Liver (tissue), 9 donors: ENCODE measurements around the gene PGAP6. TPM values are rescaled to one million over a fixed set of nuclear protein-coding genes. Genes with fewer than 3 reads are reported as not detected.

ENCODE experiments used
- DNase-seq: peaks from one replicate; pipeline ENCODE4 v3.0.0-alpha.2; 2017; ENCODE audit warnings: low spot score
- H3K27ac ChIP-seq, 2 donors: one replicate each; pipeline ENCODE4 v1.7.0; 2013; ENCODE audit warnings: inconsistent platforms in 2 of 2, low read length in 2 of 2, control low read depth in 1 of 2, low read depth in 1 of 2, mild to moderate bottlenecking in 1 of 2
- H3K27me3 ChIP-seq, 4 donors: one replicate each; pipeline versions ENCODE4 v1.6.1 to v1.7.0; 2013; ENCODE audit warnings: low read length in 3 of 4, inconsistent platforms in 1 of 4, mild to moderate bottlenecking in 1 of 4, moderate library complexity in 1 of 4; ENCODE audit not compliant: control insufficient read depth in 4 of 4, insufficient read depth in 4 of 4
- H3K36me3 ChIP-seq, 4 donors: one replicate each; pipeline versions ENCODE4 v1.6.1 to v1.7.0; 2013; ENCODE audit warnings: low read length in 3 of 4, mild to moderate bottlenecking in 3 of 4, low read depth in 1 of 4, moderate library complexity in 1 of 4; ENCODE audit not compliant: control insufficient read depth in 4 of 4, insufficient read depth in 3 of 4
- H3K4me1 ChIP-seq, 4 donors: one replicate each; pipeline versions ENCODE4 v1.6.1 to v1.7.0; 2013; ENCODE audit warnings: low read length in 3 of 4, mild to moderate bottlenecking in 3 of 4, moderate library complexity in 1 of 4; ENCODE audit not compliant: control insufficient read depth in 4 of 4, insufficient read depth in 4 of 4
- H3K4me3 ChIP-seq, 3 donors: one replicate each; pipeline versions ENCODE4 v1.6.1 to v1.7.0; 2013; ENCODE audit warnings: low read length in 3 of 3, control low read depth in 1 of 3, low read depth in 1 of 3, mild to moderate bottlenecking in 1 of 3
- H3K9ac ChIP-seq, 2 donors: one replicate each; pipeline ENCODE4 v1.7.0; 2013; ENCODE audit warnings: low read length in 2 of 2, mild to moderate bottlenecking in 2 of 2, moderate library complexity in 2 of 2, control low read depth in 1 of 2, low read depth in 1 of 2
- H3K9me3 ChIP-seq, 4 donors: one replicate each; pipeline versions ENCODE4 v1.6.1 to v1.7.0; 2013; ENCODE audit warnings: low read length in 3 of 4; ENCODE audit not compliant: control insufficient read depth in 4 of 4
- EGR1 ChIP-seq, 2 donors: IDR thresholded peaks; 2 replicates each; pipeline ENCODE4 v1.6.1; 2016 to 2018; ENCODE audit warnings: antibody characterized with exemption in 2 of 2, low read depth in 2 of 2
- FOXA1 ChIP-seq: IDR thresholded peaks from 2 replicates; pipeline ENCODE4 v1.6.1; 2016; ENCODE audit warnings: antibody characterized with exemption
- FOXA2 ChIP-seq: IDR thresholded peaks from 2 replicates; pipeline ENCODE4 v1.6.1; 2016; ENCODE audit warnings: antibody characterized with exemption
- GABPA ChIP-seq, 2 donors: IDR thresholded peaks in 1 of 2; conservative IDR thresholded peaks in 1 of 2; 2 replicates each; pipeline ENCODE4 v1.6.1; 2016; ENCODE audit warnings: antibody characterized with exemption in 2 of 2, mild to moderate bottlenecking in 1 of 2, moderate library complexity in 1 of 2
- HNF4A ChIP-seq, 2 donors: conservative IDR thresholded peaks; 2 replicates each; pipeline ENCODE4 v1.6.1; 2016; ENCODE audit warnings: antibody characterized with exemption in 2 of 2, mild to moderate bottlenecking in 2 of 2
- JUND ChIP-seq, 2 donors: IDR thresholded peaks; 2 replicates each; pipeline ENCODE4 v1.6.1; 2016; ENCODE audit warnings: antibody characterized with exemption in 2 of 2
- NR2F2 ChIP-seq: IDR thresholded peaks from 2 replicates; pipeline ENCODE4 v1.6.1; 2016; ENCODE audit warnings: antibody characterized with exemption
- RXRA ChIP-seq, 2 donors: IDR thresholded peaks; 2 replicates each; pipeline ENCODE4 v1.6.1; 2017 to 2018; ENCODE audit warnings: antibody characterized with exemption in 2 of 2, mild to moderate bottlenecking in 1 of 2
- SP1 ChIP-seq: IDR thresholded peaks from 2 replicates; pipeline ENCODE4 v1.6.1; 2018; ENCODE audit warnings: antibody characterized with exemption, mild to moderate bottlenecking
- TAF1 ChIP-seq: conservative IDR thresholded peaks from 2 replicates; pipeline ENCODE4 v1.6.1; 2016; ENCODE audit warnings: antibody characterized with exemption, mild to moderate bottlenecking
- YY1 ChIP-seq: IDR thresholded peaks from 2 replicates; pipeline ENCODE4 v1.6.1; 2016; ENCODE audit warnings: antibody characterized with exemption, mild to moderate bottlenecking
- WGBS: extraction: QIAGEN DNeasy Blood & Tissue Kit; methylation state at CpG from one replicate; pipeline ENCODE4 v1.1.7; 2013; 5-methylcytosine and 5-hydroxymethylcytosine counted together
- polyA plus RNA-seq, 2 donors: library from polyadenylated mRNA; stranded (reverse) in 1 of 2; unstranded in 1 of 2; fragments of 200-250 nt in 1 of 2; fragments of >200 nt in 1 of 2; fragmentation: Nextera tagmentation in 1 of 2; extraction: Ambion mirVana in 1 of 2; gene quantifications; one replicate each; pipeline versions ENCODE4 v1.2.1 to v1.2.3, GENCODE V29; 2013 to 2015
- total RNA-seq, 2 donors: library from RNA; depleted of rRNA; stranded (reverse); fragments of >200 nt; gene quantifications; one replicate each; pipeline ENCODE4 v1.2.3, GENCODE V29; 2014
- TF ChIP-seq, protein P1 (sequence below): IDR thresholded peaks from 2 replicates; pipeline ENCODE4 v1.6.1; 2016; ENCODE audit warnings: antibody characterized with exemption, mild to moderate bottlenecking
- TF ChIP-seq, protein P2 (sequence below): IDR thresholded peaks from 2 replicates; pipeline ENCODE4 v1.6.1; 2016; ENCODE audit warnings: antibody characterized with exemption
- TF ChIP-seq, protein P3 (sequence below): IDR thresholded peaks from 2 replicates; pipeline ENCODE4 v1.6.1; 2016; ENCODE audit warnings: antibody characterized with exemption
- TF ChIP-seq, protein P4 (sequence below): fragments of 150-350 bp; IDR thresholded peaks from 2 replicates; pipeline ENCODE4 v1.5.1; 2017; ENCODE audit warnings: improper control_type of control experiment, low read depth, low read length; ENCODE audit not compliant: missing input control
- TF ChIP-seq, protein P5 (sequence below): IDR thresholded peaks from 2 replicates; pipeline ENCODE4 v1.6.1; 2016; ENCODE audit warnings: antibody characterized with exemption
- donor health status: healthy.
- donor health status: healthy.
- donor health status: healthy.
- donor health status: healthy.
- donor health status: healthy.

The PGAP6 gene
- total and polyA plus RNA-seq, 4 donors = 18.9 to 50.5 (median 38.0) TPM

DNA sequence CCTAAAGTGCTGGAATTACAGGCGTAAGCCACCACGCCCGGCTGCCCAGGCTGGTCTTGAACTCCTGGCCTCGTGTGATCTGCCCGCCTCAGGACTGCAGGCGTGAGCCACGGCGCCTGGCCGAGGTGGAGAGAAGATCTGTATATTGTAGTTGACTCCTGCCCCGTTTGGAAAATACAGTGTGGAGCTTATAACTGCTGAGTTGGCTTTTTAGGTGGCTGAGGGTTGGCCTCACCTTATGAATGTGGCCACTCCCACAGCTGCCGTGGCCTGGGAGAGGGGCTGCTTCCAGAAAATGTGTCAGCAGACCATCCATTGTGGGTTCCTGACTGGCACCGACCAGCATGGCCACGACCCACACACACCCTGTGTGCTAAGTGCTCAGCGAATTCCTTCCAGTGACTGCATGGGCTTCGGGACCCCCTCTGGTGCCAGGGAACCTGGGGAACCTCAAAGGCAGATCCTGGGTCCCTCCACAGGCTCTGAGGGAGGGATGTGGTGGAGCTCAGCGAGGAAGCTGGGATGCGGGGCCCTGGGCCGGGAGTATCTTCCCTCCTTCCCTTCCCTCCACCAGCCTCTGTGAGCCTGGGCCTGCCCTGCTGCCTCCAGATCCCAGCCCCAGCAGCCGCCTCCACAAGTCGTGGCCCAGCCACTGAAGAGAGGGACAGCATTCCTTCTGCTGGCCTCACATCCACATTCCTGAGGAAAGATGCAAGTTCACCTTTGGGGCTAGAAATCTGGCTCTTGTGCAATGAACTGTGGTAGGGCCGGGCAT, 32.8 kb upstream of the PGAP6 start (continued):
- TF ChIP-seq, protein P1, sequence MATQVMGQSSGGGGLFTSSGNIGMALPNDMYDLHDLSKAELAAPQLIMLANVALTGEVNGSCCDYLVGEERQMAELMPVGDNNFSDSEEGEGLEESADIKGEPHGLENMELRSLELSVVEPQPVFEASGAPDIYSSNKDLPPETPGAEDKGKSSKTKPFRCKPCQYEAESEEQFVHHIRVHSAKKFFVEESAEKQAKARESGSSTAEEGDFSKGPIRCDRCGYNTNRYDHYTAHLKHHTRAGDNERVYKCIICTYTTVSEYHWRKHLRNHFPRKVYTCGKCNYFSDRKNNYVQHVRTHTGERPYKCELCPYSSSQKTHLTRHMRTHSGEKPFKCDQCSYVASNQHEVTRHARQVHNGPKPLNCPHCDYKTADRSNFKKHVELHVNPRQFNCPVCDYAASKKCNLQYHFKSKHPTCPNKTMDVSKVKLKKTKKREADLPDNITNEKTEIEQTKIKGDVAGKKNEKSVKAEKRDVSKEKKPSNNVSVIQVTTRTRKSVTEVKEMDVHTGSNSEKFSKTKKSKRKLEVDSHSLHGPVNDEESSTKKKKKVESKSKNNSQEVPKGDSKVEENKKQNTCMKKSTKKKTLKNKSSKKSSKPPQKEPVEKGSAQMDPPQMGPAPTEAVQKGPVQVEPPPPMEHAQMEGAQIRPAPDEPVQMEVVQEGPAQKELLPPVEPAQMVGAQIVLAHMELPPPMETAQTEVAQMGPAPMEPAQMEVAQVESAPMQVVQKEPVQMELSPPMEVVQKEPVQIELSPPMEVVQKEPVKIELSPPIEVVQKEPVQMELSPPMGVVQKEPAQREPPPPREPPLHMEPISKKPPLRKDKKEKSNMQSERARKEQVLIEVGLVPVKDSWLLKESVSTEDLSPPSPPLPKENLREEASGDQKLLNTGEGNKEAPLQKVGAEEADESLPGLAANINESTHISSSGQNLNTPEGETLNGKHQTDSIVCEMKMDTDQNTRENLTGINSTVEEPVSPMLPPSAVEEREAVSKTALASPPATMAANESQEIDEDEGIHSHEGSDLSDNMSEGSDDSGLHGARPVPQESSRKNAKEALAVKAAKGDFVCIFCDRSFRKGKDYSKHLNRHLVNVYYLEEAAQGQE = no peak
- TF ChIP-seq, protein P2, sequence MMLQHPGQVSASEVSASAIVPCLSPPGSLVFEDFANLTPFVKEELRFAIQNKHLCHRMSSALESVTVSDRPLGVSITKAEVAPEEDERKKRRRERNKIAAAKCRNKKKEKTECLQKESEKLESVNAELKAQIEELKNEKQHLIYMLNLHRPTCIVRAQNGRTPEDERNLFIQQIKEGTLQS = no peak
- TF ChIP-seq, protein P3, sequence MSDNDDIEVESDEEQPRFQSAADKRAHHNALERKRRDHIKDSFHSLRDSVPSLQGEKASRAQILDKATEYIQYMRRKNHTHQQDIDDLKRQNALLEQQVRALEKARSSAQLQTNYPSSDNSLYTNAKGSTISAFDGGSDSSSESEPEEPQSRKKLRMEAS = no peak
- TF ChIP-seq YY1 (no peak), TAF1 (no peak), SP1 (no peak)

DNA sequence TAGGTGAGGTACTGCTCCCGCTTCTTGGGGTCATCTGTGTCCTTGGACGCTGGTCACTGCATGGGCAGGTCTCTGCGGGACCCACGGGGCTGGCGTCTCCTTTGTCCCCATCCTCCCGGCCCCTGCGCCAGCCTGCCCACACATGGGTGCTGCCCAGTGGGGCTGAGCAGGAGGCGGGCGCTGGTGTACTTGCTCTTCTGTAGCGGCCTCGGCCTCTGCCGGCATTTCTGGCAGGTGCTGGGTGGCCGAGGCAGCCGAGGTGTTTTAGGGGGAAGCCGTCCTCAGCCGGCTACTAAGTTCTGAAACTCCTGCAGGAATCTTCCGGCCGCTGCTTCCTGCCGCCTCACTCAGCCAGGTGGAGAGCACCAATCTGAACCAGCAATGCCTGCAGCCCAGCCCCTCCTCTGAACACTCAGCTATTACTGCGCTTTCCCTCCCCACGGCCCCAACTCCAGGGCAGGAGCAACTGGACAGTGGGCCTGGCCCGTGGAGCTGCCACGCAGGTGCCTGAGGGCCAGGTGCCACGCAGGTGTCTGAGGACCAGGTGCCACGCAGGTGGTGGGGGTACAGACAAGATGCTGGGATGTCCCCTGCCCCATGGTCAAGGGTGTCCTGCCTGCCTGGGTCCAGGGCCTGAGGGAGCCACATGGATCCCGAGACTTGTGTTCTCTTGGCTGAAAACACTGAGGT, 29.9 kb upstream of the PGAP6 start:
- no peak overlapping the region for H3K4me3 ChIP-seq
- no peak overlapping the region for H3K9ac ChIP-seq
- no peak for TF ChIP-seq FOXA1
- TF ChIP-seq YY1 = no peak
- no peak for TF ChIP-seq NR2F2
- TF ChIP-seq JUND (IDR thresholded peaks at IDR 0.05) = no peak
- TF ChIP-seq, protein P4, sequence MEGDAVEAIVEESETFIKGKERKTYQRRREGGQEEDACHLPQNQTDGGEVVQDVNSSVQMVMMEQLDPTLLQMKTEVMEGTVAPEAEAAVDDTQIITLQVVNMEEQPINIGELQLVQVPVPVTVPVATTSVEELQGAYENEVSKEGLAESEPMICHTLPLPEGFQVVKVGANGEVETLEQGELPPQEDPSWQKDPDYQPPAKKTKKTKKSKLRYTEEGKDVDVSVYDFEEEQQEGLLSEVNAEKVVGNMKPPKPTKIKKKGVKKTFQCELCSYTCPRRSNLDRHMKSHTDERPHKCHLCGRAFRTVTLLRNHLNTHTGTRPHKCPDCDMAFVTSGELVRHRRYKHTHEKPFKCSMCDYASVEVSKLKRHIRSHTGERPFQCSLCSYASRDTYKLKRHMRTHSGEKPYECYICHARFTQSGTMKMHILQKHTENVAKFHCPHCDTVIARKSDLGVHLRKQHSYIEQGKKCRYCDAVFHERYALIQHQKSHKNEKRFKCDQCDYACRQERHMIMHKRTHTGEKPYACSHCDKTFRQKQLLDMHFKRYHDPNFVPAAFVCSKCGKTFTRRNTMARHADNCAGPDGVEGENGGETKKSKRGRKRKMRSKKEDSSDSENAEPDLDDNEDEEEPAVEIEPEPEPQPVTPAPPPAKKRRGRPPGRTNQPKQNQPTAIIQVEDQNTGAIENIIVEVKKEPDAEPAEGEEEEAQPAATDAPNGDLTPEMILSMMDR = no peak
- TF ChIP-seq, protein P5, sequence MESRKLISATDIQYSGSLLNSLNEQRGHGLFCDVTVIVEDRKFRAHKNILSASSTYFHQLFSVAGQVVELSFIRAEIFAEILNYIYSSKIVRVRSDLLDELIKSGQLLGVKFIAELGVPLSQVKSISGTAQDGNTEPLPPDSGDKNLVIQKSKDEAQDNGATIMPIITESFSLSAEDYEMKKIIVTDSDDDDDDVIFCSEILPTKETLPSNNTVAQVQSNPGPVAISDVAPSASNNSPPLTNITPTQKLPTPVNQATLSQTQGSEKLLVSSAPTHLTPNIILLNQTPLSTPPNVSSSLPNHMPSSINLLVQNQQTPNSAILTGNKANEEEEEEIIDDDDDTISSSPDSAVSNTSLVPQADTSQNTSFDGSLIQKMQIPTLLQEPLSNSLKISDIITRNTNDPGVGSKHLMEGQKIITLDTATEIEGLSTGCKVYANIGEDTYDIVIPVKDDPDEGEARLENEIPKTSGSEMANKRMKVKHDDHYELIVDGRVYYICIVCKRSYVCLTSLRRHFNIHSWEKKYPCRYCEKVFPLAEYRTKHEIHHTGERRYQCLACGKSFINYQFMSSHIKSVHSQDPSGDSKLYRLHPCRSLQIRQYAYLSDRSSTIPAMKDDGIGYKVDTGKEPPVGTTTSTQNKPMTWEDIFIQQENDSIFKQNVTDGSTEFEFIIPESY = no peak
- no peak for TF ChIP-seq RXRA (IDR thresholded peaks at IDR 0.05)
- TF ChIP-seq GABPA (IDR thresholded peaks at IDR 0.05 in 1 of 2, conservative IDR thresholded peaks at IDR 0.05 in 1 of 2) = no peak
- TF ChIP-seq SP1 = no peak
- no peak for TF ChIP-seq FOXA2
- TF ChIP-seq TAF1 = no peak
- TF ChIP-seq HNF4A (conservative IDR thresholded peaks at IDR 0.05) = no peak
- TF ChIP-seq, protein P3 = no peak
- TF ChIP-seq EGR1 (IDR thresholded peaks at IDR 0.05; ENCODE audit: low read depth in 2 of 2) = no peak
- 96% methylated on average over 26 of the region's 26 CpGs for WGBS
- H3K36me3 ChIP-seq = peaks cover 13 to 29% (median 14%) of the 10 kb centered on the region in 4 donors
- H3K27me3 ChIP-seq = no peaks in the 10 kb centered on the region
- no peak overlapping the region for H3K27ac ChIP-seq
- H3K4me1 ChIP-seq = peaks cover 0 to 6% (median under 1%) of the 10 kb centered on the region in 4 donors
- no peak for DNase-seq
- H3K9me3 ChIP-seq = no peaks in the 10 kb centered on the region
